ENCODE measurements around the gene NSG1.

DNA sequence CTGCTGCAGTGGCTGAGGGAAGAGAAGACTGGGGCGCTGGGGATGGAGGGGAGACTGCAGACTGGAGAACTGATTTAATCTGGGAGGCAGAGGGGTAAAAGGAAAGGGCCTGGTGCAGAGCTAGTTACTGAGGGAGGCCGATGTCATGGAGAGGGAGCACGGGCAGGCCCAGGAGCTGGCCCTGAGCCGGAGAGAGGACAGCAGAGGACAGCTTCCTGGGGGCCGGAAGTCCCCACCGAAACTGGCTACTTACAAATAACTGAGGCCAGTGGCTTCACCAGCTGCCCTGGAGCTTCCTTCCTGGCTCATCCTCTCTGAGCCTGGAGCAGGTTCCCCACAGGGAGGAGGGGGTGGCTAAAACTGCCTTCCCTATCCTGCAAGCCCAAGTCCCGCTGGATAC, 26.9 kb downstream of the NSG1 start:
- TF ChIP-seq POLR2A (IDR thresholded peaks at IDR 0.05; ENCODE audit: low read depth, low read length) (no peak), MAFK (IDR thresholded peaks at IDR 0.05; ENCODE audit: low read depth, low read length) (no peak), NFE2L2 (IDR thresholded peaks at IDR 0.05; ENCODE audit: low read depth, low read length) (no peak), RFX5 (IDR thresholded peaks at IDR 0.05; ENCODE audit: low read depth, low read length) (no peak)
- TF ChIP-seq, protein P1, sequence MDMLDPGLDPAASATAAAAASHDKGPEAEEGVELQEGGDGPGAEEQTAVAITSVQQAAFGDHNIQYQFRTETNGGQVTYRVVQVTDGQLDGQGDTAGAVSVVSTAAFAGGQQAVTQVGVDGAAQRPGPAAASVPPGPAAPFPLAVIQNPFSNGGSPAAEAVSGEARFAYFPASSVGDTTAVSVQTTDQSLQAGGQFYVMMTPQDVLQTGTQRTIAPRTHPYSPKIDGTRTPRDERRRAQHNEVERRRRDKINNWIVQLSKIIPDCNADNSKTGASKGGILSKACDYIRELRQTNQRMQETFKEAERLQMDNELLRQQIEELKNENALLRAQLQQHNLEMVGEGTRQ (IDR thresholded peaks at IDR 0.05; ENCODE audit: low read depth, low read length): no peak
- TF ChIP-seq, protein P2, sequence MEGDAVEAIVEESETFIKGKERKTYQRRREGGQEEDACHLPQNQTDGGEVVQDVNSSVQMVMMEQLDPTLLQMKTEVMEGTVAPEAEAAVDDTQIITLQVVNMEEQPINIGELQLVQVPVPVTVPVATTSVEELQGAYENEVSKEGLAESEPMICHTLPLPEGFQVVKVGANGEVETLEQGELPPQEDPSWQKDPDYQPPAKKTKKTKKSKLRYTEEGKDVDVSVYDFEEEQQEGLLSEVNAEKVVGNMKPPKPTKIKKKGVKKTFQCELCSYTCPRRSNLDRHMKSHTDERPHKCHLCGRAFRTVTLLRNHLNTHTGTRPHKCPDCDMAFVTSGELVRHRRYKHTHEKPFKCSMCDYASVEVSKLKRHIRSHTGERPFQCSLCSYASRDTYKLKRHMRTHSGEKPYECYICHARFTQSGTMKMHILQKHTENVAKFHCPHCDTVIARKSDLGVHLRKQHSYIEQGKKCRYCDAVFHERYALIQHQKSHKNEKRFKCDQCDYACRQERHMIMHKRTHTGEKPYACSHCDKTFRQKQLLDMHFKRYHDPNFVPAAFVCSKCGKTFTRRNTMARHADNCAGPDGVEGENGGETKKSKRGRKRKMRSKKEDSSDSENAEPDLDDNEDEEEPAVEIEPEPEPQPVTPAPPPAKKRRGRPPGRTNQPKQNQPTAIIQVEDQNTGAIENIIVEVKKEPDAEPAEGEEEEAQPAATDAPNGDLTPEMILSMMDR (conservative IDR thresholded peaks at IDR 0.05; ENCODE audit: low read depth, low read length): no peak
